Neural crest cell (in vitro differentiated cells): Measurements from ENCODE around the gene NELFB. TPM values are rescaled to one million over a fixed set of nuclear protein-coding genes. Genes with fewer than 3 reads are reported as not detected.
A peak's percentile ranks its signal among the peaks of the same experiment; 100 is the strongest.

Source experiments
- DNase-seq: peaks from one replicate; pipeline ENCODE4 v3.0.0; 2021; ENCODE audit warnings: low read depth, mixed read lengths, low spot score
- H3K27ac Mint-ChIP-seq: one replicate; pipeline ENCODE4 v1.8.0; 2021; ENCODE audit warnings: mild to moderate bottlenecking, mixed read lengths; ENCODE audit not compliant: unreplicated experiment
- H3K27me3 Mint-ChIP-seq: 2 replicates; pipeline ENCODE4 v1.8.0; 2021; ENCODE audit warnings: low read depth, mild to moderate bottlenecking, mixed read lengths
- H3K36me3 Mint-ChIP-seq: 2 replicates; pipeline ENCODE4 v1.8.0; 2021; ENCODE audit warnings: low read depth, mild to moderate bottlenecking, mixed read lengths
- H3K4me1 Mint-ChIP-seq: 2 replicates; pipeline ENCODE4 v1.8.0; 2021; ENCODE audit warnings: mixed read lengths
- H3K4me3 Mint-ChIP-seq: one replicate; pipeline ENCODE4 v1.8.0; 2021; ENCODE audit warnings: mild to moderate bottlenecking, mixed read lengths
- H3K9me3 Mint-ChIP-seq: 2 replicates; pipeline ENCODE4 v1.8.0; 2021; ENCODE audit warnings: mixed read lengths
- total RNA-seq: library from RNA; stranded (reverse); gene quantifications from 2 replicates; pipeline ENCODE4 v1.2.1, GENCODE V29; 2021
- TF ChIP-seq, protein P1 (sequence below): fragments of 200-600 bp; sonication (generic); conservative IDR thresholded peaks from 2 replicates; pipeline ENCODE4 v1.5.0; 2021; ENCODE audit warnings: antibody characterized with exemption, mild to moderate bottlenecking

NELFB gene
- total RNA-seq, 1 donor from 2014 or later, result 79.0 TPM

DNA sequence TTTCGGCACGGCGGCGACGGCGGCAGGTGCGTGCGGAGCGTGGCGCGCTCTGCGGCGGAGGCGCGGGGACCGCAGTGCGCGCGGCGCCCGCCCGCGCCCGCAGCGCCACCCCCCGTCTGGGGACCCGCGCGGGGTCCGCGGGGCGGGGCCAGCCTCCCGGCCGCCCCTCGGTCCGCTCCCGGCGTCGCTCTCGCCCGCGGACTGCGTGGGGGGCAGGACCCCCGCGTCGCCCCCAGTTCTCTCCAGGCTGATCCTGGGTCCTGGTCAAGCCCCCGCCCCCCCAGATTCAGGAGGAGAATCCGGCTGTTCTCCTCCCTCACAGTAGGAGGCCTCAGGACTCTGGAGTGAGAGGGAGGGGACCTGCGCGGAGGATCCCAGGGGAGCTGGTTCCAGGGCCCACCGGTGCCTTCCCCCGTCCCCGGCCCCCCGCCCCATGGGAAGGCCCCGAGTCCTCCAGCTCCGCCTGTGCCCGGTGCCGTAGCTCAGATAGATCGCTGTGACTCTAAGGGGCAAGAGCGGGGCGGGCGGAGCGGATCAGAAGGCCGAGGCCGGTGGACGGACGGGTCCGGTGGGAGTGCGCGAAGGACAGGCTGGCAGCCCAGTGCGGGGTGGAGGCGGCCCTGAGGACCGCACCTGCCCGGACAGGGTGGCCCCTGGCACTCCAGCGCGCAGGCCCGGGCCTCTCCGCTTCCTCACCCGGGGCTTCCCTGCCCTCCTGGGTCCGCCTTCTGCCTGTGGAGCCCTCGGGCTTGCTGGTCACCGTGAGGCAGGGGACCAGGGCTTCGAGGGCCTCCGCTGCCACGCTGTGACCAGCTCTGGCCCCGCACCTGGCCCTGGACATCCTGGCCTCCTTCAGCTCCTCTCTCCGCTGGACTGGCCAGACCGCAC lies 32.7 kb upstream of the NELFB start, which contains the start of gene RNF208:
Gene RNF208, minus strand, starts transcription at position 51 of the 888 bp plus-strand sequence. CDS start 1,028 bp downstream, outside the sequence.
- no peak for DNase-seq
- Mint-ChIP-seq H3K27ac (peak within 1 kb of the TSS; percentile 81), H3K27me3 (peaks cover 3% of the 10 kb centered on the region), H3K4me3 (peak within 1 kb of the TSS; percentile 85), H3K9me3 (no peaks in the 10 kb centered on the region), H3K36me3 (no peaks in the 10 kb centered on the region), H3K4me1 (peaks cover under 1% of the 10 kb centered on the region)
- TF ChIP-seq, protein P1, sequence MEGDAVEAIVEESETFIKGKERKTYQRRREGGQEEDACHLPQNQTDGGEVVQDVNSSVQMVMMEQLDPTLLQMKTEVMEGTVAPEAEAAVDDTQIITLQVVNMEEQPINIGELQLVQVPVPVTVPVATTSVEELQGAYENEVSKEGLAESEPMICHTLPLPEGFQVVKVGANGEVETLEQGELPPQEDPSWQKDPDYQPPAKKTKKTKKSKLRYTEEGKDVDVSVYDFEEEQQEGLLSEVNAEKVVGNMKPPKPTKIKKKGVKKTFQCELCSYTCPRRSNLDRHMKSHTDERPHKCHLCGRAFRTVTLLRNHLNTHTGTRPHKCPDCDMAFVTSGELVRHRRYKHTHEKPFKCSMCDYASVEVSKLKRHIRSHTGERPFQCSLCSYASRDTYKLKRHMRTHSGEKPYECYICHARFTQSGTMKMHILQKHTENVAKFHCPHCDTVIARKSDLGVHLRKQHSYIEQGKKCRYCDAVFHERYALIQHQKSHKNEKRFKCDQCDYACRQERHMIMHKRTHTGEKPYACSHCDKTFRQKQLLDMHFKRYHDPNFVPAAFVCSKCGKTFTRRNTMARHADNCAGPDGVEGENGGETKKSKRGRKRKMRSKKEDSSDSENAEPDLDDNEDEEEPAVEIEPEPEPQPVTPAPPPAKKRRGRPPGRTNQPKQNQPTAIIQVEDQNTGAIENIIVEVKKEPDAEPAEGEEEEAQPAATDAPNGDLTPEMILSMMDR, result no peak

DNA sequence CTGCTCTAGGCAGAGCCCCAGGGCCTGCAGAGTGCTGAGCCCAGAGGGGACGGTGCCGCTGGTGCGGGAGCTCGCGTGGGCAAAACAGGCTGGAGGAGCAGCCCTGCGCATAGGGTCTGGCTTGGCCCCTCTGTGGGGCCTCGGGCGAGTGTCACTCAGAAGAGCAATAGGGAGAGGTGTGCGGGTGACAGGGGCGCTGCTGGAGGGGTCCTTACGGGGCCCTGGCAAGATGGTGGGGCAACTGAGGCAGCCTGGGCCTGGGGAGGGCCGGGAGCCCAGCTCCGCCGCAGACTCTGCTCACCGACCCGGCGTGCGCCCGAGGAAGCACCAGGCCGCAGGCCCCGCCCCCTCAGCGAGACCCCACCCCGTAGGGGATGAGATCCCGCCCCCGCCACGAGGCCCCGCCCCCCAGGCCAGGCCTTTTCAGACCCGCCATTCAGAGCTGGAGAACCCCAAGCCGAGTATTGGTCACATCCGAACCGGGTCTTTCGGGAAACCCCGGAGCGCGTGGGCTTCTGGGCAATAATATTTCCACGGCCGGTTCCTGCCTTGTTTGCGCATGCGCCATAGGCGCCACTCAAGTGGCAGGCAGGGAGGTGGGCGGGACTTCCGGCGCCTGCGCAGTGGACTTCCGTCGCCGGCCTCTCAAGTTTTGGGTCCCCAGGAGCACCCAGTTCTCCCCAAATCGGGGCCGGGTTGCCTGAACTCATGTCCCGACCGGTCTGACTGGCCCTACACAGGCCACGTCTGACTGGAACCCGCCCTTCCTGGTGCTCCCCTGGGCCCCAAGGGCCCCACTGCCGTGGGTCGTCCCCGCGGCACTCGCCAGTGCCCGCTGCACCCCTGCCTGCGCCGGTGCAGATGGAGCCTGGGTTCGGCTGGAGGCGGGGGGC lies 31.8 kb upstream of the NELFB start:
- Mint-ChIP-seq H3K27me3 (peaks cover 6% of the 10 kb centered on the region), H3K4me1 (peaks cover 4% of the 10 kb centered on the region), H3K36me3 (no peaks in the 10 kb centered on the region), H3K27ac (peak overlapping the region; percentile 81), H3K4me3 (peak overlapping the region; percentile 85), H3K9me3 (no peaks in the 10 kb centered on the region)
- peak; percentile 92 for DNase-seq
- TF ChIP-seq, protein P1, result no peak

DNA sequence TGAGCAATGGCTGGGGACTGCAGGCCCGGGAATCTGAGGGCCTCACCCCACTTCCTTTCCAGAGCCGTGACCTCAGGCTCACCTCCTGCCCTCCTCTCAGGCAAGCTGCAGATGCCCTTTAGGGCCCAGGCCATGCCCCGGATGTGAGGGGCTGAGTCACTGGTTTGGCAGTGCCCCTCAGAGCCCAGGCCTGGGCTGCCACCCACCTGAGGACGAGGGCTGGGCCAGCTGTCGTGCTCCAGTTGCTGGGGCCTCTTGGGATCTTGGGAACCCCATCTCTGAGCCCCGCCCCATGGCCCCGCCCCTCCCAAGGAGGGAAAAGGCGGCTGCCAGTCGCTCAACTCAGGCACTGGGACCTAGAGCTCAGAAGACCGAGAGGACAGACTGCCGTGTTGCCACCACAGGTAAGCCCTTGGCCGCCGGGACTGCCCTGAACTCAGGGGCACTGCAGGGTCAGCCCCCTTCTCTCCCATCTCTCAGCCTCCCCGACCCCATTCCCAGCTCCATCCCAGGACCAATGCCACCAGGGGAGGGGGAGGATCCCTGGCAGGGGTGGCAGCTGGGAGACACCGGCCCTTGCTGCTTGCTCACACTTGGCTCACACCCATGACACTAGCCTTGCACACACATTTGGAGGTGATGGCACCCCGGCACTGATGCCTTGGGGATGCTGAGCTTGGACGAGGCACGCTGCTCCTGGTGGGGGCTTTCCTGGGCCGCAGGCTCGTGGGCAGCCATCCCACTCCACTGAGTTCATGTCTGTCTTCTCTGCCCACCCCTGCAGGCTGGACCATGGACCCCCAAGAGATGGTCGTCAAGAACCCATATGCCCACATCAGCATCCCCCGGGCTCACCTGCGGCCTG lies 30.1 kb upstream of the NELFB start, which contains the start of gene CYSRT1:
Gene CYSRT1, plus strand, starts transcription at position 345 of the 865 bp plus-strand sequence. Its CDS starts 448 bp downstream, at position 793.
- Mint-ChIP-seq H3K4me1 (peaks cover 4% of the 10 kb centered on the region), H3K27ac (no peak within 1 kb of the TSS), H3K27me3 (peaks cover 6% of the 10 kb centered on the region), H3K9me3 (no peaks in the 10 kb centered on the region), H3K4me3 (peak within 1 kb of the TSS; percentile 85), H3K36me3 (no peaks in the 10 kb centered on the region)
- DNase-seq, result no peak
- TF ChIP-seq, protein P1, result no peak

DNA sequence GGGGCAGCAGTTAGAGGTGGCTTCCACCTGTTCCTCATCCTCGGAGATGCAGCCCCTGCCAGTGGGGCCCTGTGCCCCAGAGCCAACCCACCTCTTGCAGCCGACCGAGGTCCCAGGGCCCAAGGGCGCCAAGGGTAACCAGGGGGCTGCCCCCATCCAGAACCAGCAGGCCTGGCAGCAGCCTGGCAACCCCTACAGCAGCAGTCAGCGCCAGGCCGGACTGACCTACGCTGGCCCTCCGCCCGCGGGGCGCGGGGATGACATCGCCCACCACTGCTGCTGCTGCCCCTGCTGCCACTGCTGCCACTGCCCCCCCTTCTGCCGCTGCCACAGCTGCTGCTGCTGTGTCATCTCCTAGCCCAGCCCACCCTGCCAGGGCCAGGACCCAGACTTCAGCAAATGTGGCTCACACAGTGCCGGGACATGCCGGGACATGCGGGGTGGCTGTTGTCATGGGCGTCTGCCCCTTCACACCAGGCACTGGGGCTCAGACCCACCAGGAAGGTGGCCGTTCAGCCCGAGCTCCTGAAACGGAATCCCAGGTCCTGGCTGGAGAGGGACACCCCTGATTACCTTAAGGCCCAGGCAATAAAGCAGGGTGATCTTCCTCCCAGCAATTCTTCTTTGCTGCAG lies 29.3 kb upstream of the NELFB start:
- no peaks in the 10 kb centered on the region for H3K9me3 Mint-ChIP-seq
- TF ChIP-seq, protein P1, result no peak
- DNase-seq, result no peak
- no peaks in the 10 kb centered on the region for H3K36me3 Mint-ChIP-seq
- H3K4me3 Mint-ChIP-seq, result no peak overlapping the region
- peaks cover 4% of the 10 kb centered on the region for H3K4me1 Mint-ChIP-seq
- H3K27ac Mint-ChIP-seq, result no peak overlapping the region
- peaks cover 6% of the 10 kb centered on the region for H3K27me3 Mint-ChIP-seq
